ENCODE measurements around the gene TOM1L2.

TOM1L2 gene

GRCh38 chr17:18015593-18015992 is 43.4 kb upstream of the TOM1L2 start:
- no peak for DNase-seq (ENCODE audit: low read depth)
- TF ChIP-seq CTCF (conservative IDR thresholded peaks at IDR 0.05; ENCODE audit: low read depth, low read length) = no peak
- H3K4me3 ChIP-seq (ENCODE audit: low read depth, low read length) = no peak overlapping the region

GRCh38 chr17:18014006-18014405 is 41.8 kb upstream of the TOM1L2 start:
- no peak for DNase-seq (ENCODE audit: low read depth)
- TF ChIP-seq CTCF (conservative IDR thresholded peaks at IDR 0.05; ENCODE audit: low read depth, low read length) = no peak
- H3K4me3 ChIP-seq (ENCODE audit: low read depth, low read length) = no peak overlapping the region

GRCh38 chr17:18011286-18011685 is 39.1 kb upstream of the TOM1L2 start:
- DNase-seq (ENCODE audit: low read depth) = no peak
- no peak overlapping the region for H3K4me3 ChIP-seq (ENCODE audit: low read depth, low read length)
- no peak for TF ChIP-seq CTCF (conservative IDR thresholded peaks at IDR 0.05; ENCODE audit: low read depth, low read length)

GRCh38 chr17:18009609-18010420 is 37.6 kb upstream of the TOM1L2 start:
- no peak for DNase-seq (ENCODE audit: low read depth)
- H3K4me3 ChIP-seq (ENCODE audit: low read depth, low read length) = no peak overlapping the region
- no peak for TF ChIP-seq CTCF (conservative IDR thresholded peaks at IDR 0.05; ENCODE audit: low read depth, low read length)

- peak; percentile 80 for DNase-seq (ENCODE audit: low read depth)
- TF ChIP-seq CTCF (conservative IDR thresholded peaks at IDR 0.05; ENCODE audit: low read depth, low read length) = no peak
- no peak overlapping the region for H3K4me3 ChIP-seq (ENCODE audit: low read depth, low read length)
Observed at GRCh38 chr17:18008496-18009268, 36.5 kb upstream of the TOM1L2 start.

- no peak for DNase-seq (ENCODE audit: low read depth)
- TF ChIP-seq CTCF (conservative IDR thresholded peaks at IDR 0.05; ENCODE audit: low read depth, low read length) = no peak
- no peak overlapping the region for H3K4me3 ChIP-seq (ENCODE audit: low read depth, low read length)
Observed at GRCh38 chr17:18006495-18007239, 34.5 kb upstream of the TOM1L2 start.

Measured in choroid plexus epithelial cell (primary cell).